AML-193 (cell line): ENCODE results near the gene COL27A1.
"Not testable (repeated sequence)": the region's sequence is repeated elsewhere in the genome, so short reads cannot be mapped to it uniquely, and the experiment has no call there.

Source experiments
- DNase-seq, 2 experiments: peaks; one replicate each; lab custom pipeline; 2025; lab: John Stamatoyannopoulos, UW

Gene COL27A1

DNA sequence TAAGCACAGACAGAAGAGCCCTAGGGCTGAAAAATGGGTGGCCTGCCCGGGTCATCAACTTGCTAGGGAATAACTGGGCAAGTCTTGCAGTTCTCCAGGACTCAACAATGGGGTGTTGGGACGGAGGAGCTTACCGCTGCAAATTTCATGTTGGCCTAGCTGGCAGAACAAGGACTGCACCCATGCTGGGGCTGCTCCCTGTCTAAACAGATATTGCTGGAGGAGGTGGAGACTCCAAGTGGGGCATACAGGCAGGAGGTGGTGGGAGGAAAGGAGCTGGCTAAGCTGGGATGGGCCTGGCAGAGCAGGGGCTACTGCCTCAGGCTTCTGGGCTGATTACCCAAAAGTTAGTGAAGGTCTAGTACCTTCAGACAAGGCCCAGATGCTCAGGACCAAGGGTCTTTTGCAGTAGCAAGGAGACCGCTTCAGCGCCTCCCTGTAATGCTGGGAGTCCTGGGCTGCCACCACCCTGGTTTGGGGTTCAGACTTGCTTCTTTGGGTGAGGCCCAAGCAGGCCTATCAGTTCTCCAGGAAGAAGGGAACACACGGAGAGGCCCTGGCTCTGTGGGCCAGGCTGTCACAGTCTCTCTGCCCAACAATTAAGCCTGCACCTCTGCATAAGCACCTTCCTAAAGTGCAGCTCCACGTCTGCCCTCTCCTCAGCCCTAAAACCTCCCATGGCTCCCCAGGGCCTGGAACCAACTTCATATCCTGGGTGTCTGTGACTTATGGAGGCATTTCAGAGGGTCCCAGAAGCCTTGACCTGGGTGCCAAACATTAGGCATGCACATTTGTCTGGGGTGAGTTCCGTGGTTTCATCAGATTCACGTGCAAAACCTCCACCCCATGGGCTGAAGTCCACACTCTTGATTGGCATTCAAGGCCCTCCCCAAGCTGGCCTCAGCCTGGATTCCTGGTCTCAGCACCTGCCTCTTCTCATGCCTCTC is 32.0 kb upstream of the COL27A1 start:
- DNase-seq, result no peak

DNA sequence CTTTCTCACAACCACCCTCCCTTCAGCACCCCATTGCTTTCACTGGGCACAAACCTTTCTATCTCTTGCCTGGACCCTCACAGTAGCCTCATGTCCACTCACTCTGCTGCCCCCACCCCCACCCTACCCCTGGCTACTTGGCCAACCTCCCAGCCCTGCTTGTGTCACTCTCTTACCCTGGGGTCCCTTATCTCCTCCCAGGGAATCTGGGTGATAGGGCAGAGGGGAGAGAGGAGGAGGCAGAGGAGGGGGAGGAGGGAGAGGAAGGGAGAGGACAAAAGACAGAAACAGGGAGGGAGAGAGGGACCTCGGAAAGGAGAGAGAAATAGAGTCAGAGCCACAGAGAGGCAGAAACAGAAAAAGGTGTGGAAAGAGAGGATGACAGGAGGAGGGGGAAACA is 31.2 kb upstream of the COL27A1 start:
- no peak for DNase-seq

DNA sequence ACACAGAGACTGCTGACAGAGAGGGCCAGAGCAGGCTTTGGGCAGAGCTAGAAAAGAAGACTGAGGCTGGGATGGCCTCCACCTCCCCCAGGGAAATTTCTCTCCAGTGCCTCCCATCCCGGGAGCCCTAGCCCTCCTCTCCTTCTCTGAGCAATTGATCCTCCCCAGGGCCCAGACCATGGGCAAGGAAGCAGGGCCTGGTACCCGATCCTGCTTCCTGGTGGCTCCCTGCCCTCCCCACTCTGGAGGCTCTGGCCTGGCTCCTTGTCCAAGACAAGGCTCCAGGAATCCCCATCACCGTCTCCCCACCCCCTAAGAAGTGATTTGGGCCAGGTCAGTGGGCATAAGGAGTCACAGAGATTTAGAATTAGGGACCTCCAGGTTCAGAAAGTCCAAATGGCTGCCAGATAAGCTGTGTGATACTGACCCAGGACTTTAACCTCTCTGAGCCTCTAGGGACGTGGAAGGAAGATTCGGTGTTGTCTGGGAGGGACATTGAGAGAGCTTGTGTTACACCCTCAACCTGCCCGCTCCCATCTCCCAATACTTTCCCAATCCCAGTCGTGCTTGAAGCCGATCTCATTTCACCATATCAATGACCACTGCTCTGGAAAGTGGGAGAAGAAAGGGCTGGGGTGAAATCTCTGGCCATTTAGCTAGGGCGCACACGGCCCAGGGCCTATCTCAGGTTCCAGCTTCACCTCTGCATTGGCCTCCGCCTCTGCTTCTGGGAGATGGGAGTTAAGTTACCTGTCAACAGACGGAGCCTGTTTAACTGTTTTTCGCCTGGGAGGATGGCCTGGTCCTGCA is 30.5 kb upstream of the COL27A1 start:
- no peak for DNase-seq

DNA sequence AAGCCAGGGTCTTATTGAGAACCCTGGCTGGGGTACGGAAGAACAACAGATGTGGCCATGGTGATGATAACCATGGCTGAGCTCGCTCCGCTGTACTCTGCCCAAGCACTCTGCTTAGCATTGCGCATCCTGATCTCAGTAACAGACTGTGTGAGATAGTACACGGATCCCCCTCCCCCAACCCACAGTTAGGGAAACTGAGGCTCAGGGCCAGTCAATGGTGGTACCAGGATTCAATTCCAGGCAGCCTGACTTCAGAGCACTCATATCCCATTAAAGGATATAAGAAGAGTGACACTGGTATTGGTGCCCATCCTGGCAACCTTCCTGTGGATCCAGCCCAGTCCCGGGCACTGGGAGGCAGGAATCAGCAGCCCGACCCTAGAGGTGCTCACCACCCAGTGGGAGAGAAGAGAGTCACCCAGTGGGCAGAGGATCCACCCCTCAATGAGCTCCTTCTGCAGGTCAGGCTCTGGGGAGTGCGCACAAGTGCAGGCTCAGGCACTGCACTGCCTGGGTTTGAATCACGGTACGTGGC is 29.8 kb upstream of the COL27A1 start:
- DNase-seq, result no peak

DNA sequence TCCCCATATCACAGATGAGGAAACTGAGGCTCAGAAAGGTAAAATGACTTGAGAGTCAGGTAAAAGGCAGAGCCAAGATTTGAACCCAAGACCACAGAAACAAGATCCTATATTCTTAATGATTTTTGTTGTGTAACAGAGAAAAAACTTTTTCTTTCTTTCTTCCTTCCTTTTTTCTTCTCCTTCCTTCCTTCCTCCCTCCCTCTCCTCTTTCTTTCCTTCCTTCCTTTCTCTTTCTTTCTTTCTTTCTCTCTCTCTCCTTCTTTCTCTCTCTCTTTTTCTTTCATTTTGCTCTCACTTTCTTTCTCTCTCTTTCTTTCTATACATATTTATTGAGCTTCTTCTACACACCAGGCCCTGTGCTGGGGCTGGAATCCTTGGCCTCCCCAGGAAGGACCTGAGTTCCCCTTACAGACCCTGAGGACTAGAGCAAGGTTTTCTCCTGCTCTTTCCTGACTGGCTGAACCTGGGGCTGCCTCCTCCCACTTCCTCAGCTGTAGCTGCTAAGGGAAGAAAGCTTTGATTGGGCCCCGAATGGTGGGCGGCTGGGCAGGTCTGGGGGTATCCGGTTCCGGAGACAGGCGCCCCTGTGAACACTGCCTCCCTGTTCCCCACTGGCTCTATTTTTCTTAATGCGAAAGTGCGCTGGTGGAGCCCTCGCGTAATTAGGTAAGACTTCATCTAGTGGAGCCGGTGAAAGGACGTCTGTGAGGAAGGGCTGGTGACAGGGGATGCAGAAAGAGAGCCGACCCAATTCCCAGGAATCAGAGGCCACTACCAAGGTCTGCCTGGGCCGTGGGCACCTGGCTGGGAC is 28.9 kb upstream of the COL27A1 start:
- DNase-seq, result no peak

DNA sequence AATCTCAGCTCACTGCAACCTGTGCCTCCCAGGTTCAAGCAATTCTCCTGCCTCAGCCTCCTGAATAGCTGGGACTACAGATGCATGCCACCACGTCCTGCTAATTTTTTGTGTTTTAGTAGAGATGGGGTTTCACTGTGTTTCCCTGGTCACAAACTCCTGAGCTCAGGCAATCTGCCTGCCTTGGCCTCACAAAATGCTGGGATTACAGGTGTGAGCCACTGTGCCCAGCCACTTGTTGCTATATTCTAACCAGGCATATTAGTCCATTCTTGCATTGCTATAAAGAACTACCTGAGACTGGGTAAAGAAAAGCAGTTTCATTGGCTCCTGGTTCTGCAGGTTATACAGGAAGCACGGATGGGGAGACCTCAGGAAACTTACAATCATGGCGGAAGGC is 26.6 kb upstream of the COL27A1 start:
- DNase-seq, result not testable (repeated sequence)

DNA sequence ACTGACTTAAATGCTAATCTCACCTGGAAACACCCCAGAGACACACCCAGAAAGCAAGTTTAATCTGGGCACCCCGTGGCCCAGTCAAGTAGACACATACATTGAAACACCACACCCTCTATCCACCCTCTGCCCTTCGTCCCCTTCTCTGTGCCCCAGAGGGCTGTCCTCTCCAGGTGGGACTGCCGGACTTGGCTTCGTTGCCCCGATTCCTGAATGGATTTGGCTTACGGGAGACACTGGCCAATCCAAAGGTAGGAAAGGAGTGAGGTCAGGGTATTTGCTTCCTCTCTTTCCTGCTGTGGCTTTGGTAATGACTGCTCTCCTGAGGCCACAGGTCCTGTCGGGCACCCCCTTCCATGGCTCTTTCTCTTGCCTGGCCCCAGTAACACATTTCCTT is 25.2 kb upstream of the COL27A1 start:
- DNase-seq, result no peak

DNA sequence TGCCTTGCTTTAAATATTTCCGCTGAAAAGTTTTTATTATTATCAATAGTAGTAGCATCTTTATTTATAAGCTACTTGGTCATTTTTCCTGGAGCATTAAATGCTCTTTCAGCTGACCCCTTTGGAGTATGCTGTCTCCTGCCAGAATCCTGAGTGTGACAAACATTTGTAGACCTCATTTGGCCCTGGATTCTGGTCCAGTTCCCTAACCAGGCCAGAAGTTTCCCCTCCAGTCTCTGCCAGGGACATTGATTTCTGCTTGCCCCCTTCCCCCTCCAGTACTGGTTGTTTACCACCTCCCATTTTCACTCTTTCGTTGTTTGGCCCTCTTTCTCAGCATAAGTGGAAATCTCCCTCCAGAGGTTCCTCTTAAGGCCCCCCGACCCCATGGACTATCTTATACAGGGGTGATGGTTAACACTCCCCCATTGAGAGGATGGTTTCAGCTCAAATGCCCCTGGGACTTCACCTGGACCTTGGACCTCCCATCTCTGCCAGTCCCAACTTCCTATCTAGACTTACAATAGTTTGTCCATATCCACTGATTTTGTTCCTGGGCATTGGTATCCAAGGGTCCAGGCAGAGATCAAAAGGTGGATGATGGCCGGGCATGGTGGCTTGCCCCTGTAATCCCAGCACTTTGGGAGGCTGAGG is 24.6 kb upstream of the COL27A1 start:
- DNase-seq, result no peak

DNA sequence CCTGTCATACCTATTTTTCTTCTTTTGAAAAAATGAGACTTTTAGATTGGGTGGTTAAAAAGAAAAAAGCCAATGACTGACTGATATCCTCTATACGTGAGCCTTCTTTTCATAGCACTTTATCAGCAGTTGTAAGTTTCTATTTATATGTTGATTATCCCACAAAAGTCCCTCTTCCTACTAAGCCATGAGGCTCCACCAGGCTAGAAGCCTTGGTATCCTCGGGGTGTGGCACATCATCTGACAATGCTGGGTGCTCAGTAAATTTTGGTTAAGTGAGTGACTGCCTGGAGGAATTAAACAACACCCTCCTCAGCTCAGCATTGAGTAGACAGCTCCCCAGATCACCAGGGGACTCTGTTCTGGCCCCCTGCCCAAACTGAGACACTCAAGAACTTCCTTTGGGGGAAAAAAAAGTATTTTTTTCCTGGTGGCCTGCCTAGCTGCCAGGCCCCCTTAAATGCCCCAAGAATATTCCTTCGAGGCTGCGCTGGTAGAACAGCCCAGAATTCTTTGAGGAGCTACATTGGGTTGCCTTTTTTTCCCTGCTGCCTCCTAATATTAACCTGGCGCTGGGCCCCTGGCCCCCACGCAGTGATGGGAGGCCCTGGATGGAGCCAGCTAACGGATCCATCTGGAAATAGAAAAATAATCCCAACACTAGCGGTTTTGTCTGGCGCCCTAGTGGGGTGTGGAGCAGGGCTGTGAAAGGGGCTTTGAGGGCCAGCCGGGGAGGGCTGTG is 23.4 kb upstream of the COL27A1 start:
- DNase-seq, result no peak

DNA sequence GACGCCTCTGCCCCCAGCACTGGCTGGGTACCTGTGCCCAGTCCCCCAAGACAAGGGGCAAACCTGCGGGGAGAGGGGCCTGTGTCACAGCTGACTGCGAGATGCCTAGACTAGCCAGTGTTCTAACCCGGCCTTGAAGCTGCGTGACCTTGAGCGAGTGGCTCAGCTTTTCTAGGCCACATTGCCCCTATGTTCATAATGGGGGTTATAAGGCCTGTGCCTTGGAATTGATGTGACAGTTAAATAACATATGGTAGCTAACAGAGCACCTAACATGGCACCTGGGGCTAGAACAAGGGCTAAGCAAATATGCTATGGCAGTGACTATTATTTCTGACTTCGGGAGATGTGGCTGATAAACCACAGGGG is 22.8 kb upstream of the COL27A1 start:
- DNase-seq, result no peak

DNA sequence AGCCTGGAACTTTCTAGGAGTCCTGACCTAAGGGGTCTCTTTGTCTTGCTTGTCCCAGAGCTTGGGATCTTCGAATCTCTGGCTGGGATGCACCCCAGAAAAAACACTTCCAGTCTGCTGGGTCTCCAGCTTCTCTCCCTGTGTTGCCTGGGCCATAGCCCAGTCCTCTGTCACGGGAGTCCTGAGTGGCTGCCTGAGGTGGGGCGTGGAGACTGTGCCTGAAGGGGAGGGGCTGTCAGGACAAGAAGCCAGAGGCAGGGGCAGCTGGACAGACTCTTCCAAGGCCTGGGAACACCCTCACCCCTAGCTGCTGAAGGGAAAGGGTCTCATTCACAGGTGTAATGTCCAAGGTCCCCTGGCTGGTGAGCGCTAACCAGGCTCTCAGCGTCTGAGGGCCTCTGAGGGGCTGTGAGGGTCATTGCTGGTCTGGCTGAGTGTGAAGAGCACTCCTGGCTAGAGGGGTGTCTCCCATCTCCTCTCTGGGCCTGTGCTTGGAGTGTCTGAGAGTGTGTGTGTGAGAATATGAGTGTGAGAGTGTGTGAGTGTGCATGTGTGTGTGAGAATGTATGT is 20.4 kb upstream of the COL27A1 start:
- DNase-seq, result no peak

DNA sequence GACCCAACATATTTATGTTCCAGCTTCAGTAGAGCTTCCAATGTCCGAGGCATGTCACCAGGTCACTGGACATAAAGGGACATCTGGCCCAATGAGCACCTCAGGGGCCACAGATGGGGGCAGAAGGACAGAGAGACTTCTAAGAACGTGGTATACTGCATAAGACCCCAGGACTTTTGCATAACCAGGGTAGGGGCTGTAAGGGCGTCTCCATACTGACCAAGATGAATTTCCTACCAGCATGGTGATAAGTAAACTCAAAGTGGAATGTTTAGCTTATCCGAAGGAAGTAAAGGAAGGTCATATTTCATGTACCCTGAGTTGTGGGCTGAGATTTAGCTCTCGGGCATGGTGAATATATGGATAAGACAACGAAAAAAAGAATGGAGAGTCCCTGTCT is 17.5 kb upstream of the COL27A1 start:
- DNase-seq, result no peak

DNA sequence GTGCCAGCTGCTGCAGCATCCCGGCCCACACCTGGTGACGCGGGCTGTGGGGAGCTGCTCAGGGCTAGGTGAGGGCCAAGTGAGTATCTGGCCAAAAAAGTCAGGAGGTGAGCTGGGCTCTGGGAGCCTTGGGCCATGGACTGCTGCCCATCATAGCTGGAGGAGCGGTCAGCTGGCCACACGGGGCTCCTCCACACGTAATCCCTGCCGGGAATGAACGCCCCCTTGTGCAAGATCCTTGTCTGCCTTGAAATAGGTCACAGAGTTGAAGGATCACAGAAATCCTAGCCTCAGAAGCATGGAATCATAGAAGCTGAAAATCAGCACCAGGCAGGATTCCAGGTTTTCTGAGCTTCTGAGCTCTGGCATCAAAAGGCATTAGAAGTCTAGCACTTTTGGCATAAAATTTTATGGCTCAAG is 16.8 kb upstream of the COL27A1 start:
- DNase-seq, result no peak

DNA sequence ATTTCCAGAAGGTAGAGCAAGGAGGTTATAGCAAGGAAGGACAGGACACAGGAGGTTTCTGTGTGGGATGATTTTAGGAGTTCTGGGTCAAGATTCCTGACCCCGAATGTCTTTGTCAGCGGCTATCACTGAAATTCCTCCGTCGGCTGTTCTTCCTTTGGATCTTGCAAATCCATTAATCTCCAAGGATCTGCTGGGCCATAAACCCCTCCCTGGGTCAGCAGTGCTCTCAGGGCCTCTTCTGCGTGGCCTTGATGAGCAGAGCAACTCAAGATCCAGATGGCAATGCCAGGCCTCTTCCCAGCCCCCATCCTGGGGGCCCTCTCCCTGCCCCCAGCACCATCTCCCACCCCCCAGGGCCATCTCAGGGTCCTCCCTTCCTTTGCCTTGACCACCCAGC is 16.3 kb upstream of the COL27A1 start:
- DNase-seq, result no peak

DNA sequence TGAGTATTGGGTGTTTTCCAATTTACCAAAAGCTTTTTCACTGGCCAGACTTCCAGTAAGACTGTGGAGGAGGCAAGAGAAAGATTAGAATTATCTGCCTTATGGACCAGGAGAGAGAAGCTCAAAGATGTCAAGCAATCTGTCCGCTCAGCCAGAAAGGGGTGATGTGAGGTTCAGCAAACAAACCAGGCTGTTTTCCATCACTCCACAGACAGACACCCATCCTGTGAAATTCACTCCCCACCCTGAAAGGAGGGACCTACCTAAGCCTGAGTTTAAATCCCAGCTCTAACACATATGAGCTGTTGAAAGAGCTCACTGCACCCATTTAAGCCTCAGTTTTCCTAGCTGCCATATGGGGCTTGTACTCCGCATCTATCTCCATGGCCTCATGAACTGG is 14.9 kb upstream of the COL27A1 start:
- DNase-seq, result no peak

DNA sequence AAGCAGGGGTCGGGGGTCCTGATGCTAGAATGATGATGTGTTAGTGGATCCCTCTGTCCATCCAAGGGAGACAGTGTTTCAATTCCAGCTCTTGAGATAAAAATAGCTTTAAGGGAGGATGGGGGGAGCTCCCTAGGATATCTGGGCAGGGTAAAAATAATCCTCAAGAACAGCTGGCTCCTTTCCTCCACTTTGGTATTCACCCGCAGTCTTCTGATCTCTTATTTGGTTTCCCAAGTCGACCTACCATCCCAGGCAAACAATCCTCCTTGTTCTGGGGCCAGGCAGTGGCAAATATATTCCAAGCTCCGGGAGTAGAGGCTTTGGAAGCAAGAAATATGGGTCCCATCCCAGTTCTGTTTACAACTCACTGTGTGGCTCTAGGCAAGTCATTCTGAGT is 14.5 kb upstream of the COL27A1 start:
- DNase-seq, result no peak

DNA sequence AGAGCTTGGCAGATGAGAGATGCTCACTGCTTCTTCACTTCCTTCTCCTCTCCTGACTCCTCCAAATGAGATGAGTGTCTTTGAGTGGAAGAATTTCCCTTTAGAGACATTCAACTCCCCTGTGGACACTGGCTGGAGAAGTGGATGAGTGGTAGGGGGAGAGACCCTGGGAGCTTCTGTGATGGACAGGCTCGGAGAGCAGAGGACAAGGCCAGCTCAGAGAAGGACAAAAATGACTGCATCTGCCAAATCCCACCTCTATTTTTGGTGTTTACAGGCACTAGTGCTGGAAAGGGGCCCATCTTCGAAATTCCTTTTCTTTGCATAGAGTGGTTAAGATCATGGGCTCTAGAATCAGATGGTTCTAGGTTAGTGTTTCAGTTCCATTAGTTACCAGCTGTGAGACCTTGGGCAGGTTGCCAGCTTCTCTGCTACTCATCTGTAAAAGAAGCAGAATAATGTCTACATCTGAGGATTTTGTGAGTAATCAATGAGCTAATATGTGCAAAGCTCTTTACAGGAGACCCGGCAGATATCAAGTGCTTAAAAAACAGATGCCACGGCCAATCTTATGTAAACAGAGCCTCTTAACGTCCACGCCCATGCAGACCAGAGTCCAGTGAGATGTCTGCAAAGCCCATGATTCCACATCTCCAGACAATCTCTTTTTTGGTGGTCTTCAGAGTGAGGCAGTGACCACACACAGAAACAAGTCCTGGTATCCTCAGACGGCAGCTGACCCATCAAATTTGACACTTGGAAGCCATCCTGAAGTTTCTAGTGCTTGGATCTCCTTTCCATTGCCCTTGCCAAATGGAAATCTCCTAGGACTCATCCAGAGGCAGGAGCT is 13.6 kb upstream of the COL27A1 start:
- DNase-seq, result no peak

DNA sequence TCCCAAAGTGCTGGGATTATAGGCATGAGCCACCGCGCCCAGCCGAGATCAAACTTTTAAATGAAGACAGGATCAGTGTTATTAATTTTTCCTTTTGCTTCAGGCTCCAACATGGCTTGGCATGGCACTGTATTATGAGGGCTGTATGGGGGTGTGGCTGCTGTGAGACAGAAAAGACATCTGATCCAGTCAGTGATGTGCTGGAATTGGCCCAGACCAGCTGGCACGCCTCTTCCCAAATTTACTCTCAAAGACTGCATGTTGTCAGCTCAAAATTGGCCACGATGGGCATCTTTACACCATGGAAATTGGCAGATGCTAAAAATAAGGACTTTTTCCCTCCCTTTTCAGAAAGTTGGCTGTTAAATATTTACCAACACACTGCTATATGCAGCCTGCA is 12.1 kb upstream of the COL27A1 start:
- no peak for DNase-seq

DNA sequence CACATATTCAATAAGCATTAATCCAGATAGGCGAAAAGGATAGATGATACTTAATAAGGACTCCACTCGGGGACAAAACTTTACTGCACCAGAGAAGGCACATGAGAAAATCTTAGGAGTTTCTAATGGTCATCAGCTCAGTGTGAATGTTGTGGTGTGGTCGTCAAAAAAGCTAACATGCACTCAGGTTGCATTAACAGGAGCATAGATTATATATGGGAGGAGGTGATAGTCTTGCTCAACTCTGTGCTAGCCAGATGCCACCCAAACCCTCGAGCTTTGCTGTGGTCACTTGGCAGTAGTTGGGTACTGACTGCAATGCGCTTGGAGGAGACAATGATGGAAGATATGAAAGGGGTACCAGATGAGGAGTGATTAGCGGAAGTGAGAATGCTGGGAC is 8.6 kb upstream of the COL27A1 start:
- no peak for DNase-seq

DNA sequence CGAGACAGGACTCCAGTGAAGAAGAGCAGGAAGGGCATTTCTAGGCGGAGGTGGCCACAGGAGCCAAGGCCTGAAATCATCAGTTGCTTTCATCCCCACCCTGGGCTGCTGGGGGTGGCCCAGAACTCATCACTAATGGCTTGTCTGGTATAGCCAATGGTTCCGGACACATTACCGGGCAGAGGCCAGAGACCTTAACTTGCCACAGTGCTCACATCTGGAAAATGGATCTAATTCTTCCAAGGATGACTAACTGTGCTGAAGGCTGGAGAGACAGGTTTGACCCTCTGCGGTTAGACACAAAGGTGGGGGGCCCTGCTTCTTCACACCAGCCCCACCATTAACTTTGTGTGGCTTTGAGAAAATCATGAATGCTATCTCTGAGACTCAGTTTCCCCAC is 6.2 kb upstream of the COL27A1 start:
- DNase-seq, result no peak
